Activated T-helper 1 cell treated with Interleukin-2 at 50 U/mL for 16 hours (primary cell): Measurements from ENCODE around the gene HNF1B.

Source experiments
- DNase-seq: peaks from one replicate; pipeline ENCODE4 v3.0.0-alpha.2; 2020; ENCODE audit warnings: low read depth

HNF1B gene

DNA sequence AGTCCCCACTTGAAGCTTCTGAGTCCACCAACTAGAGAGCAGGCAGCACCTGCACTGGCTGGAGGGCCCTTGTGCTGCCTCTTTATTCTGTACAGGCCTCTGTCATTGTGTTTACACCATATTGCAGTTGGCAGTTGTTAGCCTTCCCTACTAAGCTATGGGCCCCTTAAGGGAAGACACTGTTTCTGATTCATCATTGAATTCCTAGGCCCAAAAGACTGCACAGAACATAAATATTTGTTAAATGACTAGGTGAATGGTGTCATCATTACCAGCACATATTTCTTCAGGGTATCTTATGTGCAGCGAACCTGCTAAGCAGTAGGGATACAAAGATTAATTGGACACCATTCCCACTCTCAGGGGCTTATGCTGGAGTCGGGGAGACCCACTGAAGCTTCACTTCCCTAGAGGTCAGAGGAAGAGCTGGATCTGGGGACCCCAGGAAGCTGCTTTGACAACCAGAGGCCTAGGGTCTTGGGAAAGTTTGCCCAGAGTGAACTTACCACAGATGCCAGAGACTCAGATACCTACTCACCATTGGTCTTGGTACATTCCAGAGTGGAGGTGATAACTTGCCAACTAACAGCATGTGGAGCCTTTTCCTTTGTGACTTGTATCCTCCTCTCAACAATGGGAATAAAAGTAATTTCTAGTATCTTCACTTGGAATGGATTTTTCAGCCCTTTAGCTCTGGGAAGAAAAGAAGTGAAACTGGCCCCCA, 72.9 kb downstream of the HNF1B start:
- no peak for DNase-seq

- no peak for DNase-seq
Measured at GRCh38 chr17:37671028-37671823, 73.6 kb downstream of the HNF1B start.

- no peak for DNase-seq
Measured at GRCh38 chr17:37667039-37667438, 77.8 kb downstream of the HNF1B start.

GRCh38 chr17:37664214-37664613, 80.6 kb downstream of the HNF1B start:
- DNase-seq = no peak

GRCh38 chr17:37662353-37662752, 82.5 kb downstream of the HNF1B start:
- no peak for DNase-seq

GRCh38 chr17:37661400-37662014, 83.4 kb downstream of the HNF1B start:
- DNase-seq = no peak

DNA sequence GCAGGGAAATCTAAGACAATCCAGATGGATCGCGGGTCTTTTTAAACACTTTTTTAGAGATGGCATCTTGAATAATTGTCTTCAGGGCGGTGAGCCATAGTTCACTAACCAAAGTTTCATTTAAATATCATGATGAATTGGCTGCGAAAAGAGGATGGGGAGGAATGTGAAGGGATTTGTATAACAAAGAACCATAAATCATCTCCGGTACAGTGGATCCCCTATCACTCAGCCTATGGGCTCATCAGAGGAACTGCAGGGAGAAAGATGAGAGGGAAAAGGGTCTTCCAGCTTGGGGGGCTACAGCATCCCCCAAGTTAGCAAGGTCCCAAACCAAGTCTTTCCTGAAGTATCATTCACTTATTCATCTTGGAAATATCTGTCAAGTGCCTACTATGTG, 84.9 kb downstream of the HNF1B start:
- DNase-seq = no peak

GRCh38 chr17:37657202-37657601, 87.7 kb downstream of the HNF1B start:
- DNase-seq = no peak

GRCh38 chr17:37651849-37652248, 93.0 kb downstream of the HNF1B start:
- DNase-seq = no peak

- no peak for DNase-seq
Measured at GRCh38 chr17:37650419-37651003, 94.3 kb downstream of the HNF1B start.

DNA sequence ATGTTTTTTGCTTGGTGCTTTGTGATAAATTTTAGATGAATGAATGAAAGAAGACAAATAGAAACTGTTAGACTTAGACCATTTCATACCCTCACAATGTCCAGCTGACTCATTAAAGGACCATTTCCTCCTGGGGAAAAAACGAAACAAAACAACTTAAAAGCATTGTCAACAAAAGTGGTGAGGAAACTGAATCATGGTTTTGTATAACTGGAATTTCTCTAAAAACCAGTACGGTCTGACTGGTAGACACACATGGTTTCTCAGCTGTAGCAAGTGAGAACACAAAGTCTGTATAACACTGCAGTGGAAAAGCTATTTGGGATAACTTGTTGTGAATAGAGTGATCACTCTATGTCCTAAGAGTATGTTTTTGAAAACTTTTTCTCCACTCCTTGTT, 96.3 kb downstream of the HNF1B start:
- DNase-seq = no peak

GRCh38 chr17:37647856-37648255, 97.0 kb downstream of the HNF1B start:
- no peak for DNase-seq

DNA sequence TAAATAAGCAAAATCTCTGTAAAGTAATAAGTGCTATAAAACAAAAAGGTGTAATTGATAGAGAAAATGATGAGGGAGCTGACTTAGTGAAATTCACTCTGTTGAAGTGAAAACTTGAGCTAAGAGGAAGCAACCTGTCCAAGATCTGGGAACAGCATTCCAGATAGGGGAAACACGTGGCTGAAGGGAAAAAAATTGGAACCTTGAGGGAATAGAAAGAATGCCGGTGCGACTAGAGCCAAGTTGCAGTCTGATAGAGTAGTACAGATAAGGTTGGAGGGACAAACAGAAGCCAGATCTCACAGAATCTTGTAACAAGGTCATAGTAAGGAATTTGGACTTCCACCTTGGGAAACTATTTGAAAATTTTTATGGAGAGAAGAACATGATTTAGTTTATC, 101.0 kb downstream of the HNF1B start:
- no peak for DNase-seq

DNA sequence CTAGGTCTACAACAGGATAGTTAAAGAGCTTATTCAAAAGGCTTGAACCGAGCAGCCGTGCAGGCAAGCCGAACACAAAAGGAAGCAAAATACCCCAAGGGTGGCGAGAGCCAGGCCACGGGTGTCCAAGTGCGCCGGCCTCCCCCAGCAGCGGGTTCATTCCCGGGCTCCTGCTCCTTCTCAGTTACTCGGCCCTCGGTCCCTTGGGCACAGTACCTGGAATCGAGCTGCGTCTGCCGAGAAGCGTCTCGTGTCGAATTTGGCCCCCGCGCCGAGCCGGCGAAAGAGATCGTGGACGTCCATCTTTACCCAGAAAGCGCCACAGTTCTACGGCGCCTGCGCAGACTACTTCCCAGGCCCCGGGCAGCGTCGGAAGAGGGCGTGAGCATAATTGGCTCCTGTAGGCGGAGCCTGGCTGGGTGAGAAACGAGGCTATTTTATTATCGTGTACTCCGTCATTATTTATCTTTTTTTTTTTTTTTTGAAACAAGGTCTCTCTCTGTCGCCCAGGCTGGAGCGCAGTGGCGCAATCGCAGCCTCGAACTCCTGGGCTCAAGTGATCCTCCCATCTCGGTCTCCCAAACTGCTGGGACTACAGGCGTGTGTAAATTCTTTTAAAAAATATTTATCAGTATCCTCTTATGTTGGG, 101.6 kb downstream of the HNF1B start, which contains the start of gene DDX52:
TSS of gene DDX52 (minus strand) at position 329 of the 649 bp plus-strand sequence. CDS start at position 303, 26 bp downstream.
- DNase-seq = peak; percentile 80

GRCh38 chr17:37642681-37643080, 102.2 kb downstream of the HNF1B start:
- no peak for DNase-seq

DNA sequence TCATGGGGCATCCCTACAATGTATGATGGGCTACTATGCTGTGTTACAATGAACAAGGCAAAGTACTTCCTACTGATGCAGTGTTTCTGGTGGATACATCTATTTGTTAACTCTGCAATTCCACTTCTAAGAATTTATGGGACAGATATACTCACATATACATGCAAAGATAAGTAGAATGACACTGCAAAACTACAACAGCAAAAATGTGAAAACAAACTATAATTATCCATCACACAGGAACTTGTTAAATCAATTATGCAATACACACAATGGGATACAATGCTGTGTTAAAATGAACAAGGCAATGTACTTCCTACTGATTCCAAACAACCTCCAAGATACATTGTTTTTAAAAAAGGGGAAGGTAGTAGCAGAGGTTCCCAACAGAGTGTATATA, 104.8 kb downstream of the HNF1B start:
- DNase-seq = no peak

- no peak for DNase-seq
Measured at GRCh38 chr17:37637956-37638355, 106.9 kb downstream of the HNF1B start.
